Stromal cell of bone marrow (primary cell): Measurements from ENCODE around the gene COL11A1.
"Not testable (repeated sequence)": the region's sequence is repeated elsewhere in the genome, so short reads cannot be mapped to it uniquely, and the experiment has no call there.

Experiments
- DNase-seq: peaks from one replicate; pipeline ENCODE4 v3.0.0-alpha.2; 2012; ENCODE audit warnings: low read depth

The COL11A1 gene

GRCh38 chr1:103108376-103109150 is at the start of gene COL11A1:
Gene COL11A1, minus strand, starts transcription at chr1:103108522. Its CDS starts 344 bp downstream, at chr1:103108178.
- no peak for DNase-seq

DNA sequence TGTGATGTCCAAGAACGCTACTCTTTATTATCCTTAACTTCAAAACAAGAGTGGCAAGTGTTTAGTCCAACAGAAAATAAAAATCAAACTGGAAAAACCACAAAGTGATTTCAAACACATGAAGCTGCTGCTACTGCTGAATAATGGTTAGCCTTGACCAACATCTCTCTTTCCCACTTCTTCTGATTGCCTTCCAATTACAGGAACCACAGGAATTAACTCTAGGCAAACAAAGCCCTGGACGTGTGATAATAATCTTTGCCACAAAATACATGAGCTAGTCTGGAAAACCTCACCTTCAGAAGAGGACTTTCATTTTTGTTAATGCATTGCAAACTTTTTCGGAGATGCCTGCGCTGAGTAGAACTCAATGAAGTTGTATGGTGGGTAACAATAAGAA is 48.6 kb upstream of the COL11A1 start:
- no peak for DNase-seq

DNA sequence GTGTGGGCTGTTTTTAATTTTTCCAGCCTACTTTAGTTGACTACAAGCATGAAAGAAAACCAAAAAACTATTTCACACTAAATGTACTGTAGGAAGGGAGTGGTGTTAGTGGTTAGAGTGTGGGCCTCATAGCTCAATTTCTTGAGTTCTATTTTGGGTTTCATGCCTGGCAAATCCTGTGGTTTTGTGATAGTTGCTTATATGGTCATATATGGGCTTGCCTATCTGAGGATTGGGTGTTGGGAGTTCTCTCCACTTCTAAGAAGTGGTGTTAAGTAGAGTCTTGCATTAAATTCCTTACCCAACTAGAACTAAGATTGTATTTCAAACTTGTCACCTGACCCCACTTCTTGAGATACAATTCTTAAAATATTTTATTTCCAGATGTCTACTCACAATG is 37.8 kb upstream of the COL11A1 start:
- DNase-seq = no peak

DNA sequence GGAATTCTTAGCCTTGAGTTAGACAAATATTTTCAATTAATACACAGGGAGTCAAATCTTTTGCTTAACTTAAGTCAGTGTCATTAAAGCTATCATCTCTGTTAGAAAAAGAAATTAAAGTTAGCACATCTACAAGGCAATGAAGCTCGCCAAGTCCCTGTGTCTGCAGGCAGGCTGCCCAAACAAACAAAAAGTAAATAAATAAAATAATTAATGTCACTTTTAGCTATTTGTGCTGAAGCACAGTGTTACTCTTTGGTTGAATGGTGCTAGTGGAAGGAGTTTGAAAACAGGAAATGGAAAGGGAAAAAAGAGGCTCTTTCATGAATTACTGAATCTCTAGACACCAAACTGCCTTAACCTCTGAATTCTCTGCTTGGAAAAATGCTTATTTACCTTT is 37.1 kb upstream of the COL11A1 start:
- DNase-seq = no peak

- no peak for DNase-seq
Observed at GRCh38 chr1:103144681-103145080, 36.4 kb upstream of the COL11A1 start.

DNA sequence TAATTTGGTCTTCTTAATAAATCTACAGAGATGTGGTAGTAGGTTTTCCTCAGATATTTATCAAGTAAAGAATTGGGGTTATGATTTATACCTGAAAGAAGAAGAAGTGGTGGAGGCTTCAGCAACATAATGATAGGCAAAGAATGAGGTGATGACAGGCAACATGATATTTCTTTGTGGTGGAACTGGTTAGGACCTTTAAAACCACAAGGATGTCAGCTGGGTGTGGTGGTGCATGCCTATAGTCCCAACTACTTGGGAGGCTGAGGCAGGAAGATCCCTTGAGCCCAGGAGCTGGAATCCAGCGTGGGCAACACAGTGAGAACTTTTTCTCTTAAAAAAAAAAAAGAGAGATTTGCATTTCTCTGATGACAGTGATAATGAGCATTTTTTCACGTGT is 34.1 kb upstream of the COL11A1 start:
- DNase-seq = no peak

- no peak for DNase-seq
Observed at GRCh38 chr1:103129796-103130195, 21.5 kb upstream of the COL11A1 start.

DNA sequence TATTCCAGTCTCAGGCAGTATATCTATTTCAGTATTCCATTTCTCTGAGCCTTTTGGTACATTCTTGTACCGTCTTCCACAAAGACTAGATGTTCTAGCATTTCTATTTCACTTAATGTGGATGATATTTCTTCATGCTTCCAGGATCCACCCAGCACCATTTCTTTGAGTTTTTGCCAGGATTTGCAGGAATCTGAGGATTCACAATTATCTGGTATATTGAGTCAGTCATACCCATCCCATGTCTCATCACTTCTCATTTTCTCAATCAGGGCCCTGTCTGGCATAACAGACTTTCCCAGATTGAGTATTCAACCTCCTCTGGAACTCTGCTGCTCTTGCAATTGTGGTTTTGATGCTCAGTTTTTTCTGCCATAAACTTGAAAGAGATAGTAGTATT is 20.9 kb upstream of the COL11A1 start:
- DNase-seq = peak; percentile 66

- not testable (repeated sequence) for DNase-seq
Observed at GRCh38 chr1:103128256-103128655, 19.9 kb upstream of the COL11A1 start.

DNA sequence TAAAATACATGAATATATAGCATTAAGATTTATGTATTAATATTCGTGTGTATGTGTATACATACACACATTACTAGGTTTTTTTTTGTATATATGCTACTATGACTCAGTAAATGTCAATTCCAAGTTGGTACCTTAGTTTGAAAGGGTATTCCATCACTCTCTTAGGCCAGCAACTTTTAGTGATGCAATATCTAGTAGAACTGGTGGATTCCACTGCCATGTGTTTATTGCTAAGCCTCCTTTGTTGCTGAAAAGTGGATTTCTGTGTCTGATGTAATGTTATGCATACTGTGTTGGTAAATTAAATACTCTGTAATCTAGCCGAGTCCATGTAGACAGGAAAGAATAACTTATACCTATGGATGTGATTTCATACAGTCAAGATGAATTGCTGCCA is 16.9 kb upstream of the COL11A1 start:
- no peak for DNase-seq

DNA sequence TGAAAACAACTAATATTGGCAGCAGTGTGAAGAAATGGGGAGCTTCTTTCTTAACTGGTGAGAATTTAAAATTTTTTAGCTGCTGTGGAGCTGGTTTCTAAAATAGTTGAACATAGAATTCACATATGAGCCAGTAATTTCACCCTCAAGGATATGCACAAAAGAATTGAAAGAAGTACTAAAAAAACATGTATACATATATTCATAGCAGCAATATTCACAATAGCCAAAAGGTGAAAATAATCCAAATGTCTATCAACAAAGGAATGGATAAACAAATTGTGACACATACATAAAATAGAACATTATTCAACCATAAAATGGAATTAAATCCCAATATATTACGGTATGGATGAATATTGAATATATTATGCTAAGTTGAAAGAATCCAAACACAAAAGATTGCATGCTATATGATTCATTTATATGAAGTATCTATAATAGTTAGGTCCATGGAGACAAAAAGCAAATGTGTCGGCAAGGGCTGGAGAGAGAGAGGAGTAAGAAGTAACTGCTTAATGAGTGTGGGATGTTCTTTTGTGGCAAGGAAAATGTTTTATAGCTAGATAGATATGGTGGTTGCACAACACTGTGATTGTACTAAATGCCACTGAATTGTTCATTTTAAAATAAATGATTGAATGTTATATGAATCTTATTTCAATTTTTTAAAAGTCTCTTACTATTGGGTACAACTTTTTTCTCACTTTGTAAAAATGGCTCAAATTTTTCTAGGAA is 14.8 kb upstream of the COL11A1 start:
- DNase-seq = no peak

DNA sequence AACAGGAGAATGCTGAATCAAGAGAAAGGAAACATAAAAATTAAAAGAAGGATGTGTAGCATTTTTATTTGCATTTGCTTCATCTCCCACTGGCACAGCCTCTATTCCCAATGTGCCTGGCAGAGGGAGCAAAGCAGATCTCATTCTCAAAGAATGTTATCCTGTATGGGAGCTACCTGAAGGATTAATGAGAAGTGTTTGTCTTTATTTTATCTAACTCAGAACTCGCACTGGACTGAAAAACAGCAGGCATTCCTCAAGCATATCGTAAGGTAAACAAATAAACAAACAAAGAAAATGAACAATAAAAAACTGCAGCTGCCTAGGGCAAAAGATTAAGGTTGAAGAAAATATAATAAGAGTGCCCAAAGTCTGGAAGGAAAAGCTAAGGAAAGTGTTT is 12.7 kb upstream of the COL11A1 start:
- no peak for DNase-seq

DNA sequence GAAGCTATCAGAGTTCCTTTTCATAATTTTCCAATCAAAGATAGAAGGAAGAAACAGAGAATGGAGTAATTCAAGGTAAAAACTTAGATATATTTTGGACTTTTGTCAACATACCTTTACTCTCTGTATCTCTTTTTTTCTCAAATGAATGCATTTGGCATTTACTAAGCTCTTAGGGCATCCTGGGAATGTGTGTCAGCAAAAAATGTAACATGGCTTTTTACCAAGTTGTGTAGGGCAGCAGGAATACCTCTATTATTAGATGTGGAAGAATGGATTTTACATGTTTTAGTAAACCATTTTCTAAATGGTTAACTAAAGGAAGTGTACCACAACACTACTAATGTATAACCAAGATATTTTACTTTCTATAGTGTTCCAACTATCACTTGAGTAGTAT is 4.2 kb upstream of the COL11A1 start:
- DNase-seq = no peak

DNA sequence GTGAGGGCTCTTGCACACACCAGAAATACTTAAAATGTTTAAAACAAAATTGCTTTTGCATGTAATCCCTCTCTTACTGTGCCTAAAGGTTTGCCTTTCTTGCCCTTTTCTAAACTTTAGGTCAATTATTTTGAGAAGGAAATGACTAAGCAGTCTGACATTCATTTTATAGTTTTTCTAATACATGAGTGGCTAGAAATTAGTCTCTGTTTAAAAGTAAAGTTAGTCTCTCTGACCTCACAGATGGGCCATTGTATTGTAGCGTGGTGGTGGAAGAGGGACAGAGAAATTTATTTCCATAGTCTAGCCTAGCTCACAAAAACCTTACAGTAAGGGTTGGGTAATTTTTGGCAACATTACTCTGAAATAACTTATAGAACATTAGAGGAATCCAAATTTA is 3.6 kb upstream of the COL11A1 start:
- DNase-seq = no peak

GRCh38 chr1:103110701-103111100 is 2.4 kb upstream of the COL11A1 start:
- DNase-seq = no peak

DNA sequence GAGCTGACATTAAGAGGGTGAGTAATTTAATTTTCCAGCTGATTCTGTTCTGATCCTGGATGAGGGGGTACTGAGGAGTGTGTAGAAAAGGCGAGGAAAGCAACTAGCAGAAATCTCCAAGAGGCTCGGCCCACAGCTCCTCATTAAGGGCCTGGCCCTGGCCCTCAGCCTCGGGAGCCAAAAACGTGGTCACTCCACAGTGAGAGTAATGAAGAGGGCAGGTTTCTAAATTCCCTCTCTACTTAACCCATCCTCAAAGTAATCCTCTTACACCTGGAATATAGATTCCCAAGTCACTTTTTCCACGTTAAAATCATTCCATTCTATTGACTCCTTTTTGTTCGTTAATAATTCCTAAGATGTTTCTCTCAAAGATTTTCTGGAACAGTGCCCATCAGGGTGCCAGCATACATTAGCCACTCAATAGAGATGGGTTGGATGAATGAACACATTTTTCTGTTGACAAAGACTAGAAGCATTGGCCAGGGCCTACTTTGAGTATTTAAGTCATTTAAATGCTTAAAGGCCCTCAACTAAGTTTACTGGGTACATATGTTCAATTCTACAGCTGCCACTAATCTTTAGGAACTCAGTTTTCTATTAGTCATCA is 1.1 kb upstream of the COL11A1 start:
- no peak for DNase-seq

DNA sequence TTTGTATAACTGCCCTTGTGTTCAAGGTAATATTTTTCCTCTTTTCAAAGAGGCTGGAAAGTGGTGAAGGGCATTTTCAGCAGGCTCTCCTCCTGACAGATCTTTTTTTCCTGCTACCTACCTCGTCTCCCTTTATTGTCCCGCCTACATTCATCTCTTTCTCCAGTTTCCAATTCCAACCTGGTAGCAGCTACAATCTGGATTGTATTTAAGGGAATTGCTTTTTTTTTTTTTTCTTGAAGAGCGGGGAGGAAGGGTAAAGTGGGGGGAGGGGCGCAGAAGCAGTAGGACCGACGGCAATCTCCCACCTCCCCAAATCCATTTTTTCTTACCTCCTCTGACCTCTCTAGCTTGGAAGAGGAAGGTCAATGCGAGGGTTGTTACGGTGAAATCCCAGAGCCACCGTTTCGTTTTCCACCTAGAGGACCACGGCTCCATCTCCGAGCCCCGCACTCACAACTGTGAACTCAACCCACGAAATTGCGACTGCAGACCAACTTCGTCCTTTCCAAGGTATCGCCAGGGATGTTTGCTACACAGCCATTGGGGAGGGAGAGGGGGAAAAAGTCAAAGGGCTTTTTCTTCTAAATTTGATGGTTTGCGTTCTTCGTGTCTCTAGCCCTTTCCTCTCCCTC is 464 bp downstream of the COL11A1 start:
- DNase-seq = no peak

DNA sequence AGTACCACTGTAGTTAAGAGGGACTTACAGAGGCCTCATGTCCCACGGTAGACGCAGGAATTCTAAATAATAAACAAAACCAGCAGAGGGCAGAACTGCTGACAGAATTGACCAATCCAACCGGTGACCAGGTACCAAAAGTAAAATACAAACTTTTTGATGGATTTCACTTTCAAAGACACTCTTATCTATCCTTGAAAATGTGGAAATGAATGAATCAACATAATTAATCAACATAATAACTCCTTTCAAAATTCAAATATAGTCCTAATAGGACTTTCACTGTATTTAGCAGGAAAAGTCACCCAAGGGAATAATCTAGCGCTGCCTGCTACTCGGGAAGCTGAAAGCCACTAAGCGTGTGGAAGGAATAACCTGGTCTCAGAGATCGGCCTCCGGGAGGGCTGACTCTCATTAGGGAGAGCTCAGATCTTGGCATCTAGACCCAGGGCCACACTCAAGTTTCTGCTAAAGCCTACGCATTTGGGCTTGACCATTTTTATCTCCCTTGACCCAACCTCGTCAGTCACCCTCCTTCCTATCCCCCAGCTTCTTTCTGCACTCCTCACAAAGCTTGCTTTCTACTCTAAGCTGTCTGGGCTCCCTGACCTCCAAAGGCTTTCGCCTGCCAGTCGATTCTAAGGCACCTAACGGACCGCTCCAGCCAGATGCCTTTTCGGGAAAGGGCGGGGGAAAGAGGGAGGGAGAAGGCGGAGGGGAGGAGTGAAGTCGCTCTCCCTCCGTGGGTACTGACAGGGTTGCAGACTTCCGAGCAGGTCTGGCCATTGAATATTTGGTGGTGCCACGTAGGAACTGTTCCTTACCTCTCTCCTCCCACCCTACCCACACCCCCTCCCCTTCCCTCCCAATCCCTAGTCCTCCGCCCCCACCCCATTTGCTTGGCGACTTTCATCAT is 1.6 kb downstream of the COL11A1 start:
- DNase-seq = peak; percentile 28

DNA sequence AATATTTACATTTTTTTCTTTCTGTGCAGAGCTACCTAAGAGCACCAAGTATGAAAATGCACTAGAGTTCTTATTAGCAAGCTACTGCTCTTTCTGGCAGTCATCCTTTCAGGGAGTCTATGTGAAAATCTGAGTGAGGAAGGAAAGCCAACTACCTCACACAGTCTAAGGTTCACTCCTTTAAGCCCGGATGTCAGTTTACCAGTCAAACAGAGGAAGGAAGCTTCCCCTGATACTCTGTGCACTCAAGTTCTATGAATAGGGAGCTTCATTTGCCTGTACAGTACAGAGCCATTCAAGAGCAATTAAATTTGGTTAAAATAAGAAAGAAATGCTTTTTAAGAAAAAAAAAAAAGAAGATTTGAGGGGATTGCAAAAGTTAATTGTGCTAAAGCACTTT is 6.9 kb downstream of the COL11A1 start:
- DNase-seq = no peak

DNA sequence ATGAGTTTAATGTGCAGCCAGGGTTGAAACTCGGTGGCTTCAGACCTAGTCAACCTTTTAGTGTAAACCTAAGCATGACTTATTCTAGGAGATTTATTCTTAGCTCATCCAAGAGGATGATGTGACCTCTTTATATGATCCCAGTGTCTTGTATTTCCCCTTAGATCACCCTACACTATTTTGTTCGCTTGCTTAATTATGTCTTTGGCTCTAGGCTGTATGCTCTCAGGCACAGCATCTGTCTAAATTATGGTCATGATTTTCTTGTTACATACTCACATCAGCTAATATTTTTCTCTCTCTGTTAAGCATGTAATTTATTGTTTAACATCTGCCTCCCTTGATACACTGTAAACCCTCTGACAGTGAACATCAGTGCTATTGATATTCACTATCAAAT is 19.1 kb downstream of the COL11A1 start:
- DNase-seq = no peak

DNA sequence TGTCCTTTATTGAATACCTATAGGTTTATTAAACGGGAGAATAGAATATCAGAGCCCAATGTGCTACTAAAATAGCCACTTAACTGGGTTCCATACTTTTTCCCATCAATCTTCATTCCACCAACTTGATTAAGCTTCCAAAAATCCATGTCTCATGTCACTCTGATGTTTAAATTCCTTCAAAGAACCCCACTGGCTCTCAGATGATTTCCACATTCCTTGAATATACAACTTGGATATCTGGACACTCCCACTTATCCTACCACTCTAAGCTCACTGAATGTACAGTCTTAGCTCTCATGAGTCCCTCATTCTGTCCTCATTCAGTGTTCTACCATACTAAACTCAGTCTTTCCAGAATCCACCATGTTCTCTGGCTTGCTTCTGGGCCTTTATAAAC is 21.1 kb downstream of the COL11A1 start:
- DNase-seq = no peak

- no peak for DNase-seq
Observed at GRCh38 chr1:103084181-103084580, 24.1 kb downstream of the COL11A1 start.
